ENCODE results near the gene PTCSC3. TPM values are rescaled to one million over a fixed set of nuclear protein-coding genes. Genes with fewer than 3 reads are reported as not detected.

PTCSC3 gene
- total RNA-seq, 1 experiment from 2014 or later = not detected

DNA sequence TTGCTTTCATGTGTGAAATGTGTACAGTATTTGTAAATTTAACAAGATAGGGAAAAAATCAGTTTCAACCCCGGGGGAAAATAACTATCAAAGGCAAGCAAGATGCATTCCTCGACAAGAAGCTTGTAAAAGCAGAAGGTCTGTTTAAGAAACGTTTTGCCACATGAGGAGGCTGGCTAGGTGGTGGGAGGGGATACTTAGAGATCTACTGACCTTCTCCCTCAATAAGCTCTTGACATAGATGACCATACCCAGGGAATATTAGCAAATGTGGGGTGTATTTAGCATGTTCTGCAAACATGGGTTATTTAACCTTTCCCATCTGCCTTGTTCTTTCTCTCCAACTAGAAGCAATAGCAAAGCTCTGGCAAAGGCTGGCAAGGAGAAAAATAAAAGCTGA is 4.9 kb downstream of the PTCSC3 start:
- no peaks in the 10 kb centered on the region for H3K27me3 ChIP-seq (replicated peaks; ENCODE audit: control insufficient read depth, insufficient read depth, low read length)
- H3K4me1 ChIP-seq = no peaks in the 10 kb centered on the region
- Mint-ChIP-seq H3K36me3 (ENCODE audit: insufficient read depth, unreplicated experiment) (no peaks in the 10 kb centered on the region), H3K9me3 (ENCODE audit: unreplicated experiment) (no peaks in the 10 kb centered on the region), H3K4me3 (ENCODE audit: unreplicated experiment) (no peak overlapping the region), H3K27ac (ENCODE audit: unreplicated experiment) (no peak overlapping the region), H3K4me1 (ENCODE audit: low read depth, unreplicated experiment) (no peaks in the 10 kb centered on the region), H3K27me3 (ENCODE audit: insufficient read depth, unreplicated experiment) (peaks cover 12% of the 10 kb centered on the region)
- ChIA-PET CTCF (interaction anchor here (1.1 kb wide), 1 partner anchor 95 kb away, joined by 4 read pairs; no protein-coding TSS in a partner anchor), POLR2A (no interaction called here)
- no peaks in the 10 kb centered on the region for H3K9me3 ChIP-seq
- H3K4me3 ChIP-seq (ENCODE audit: low read depth, low read length) = no peak overlapping the region
- DNase-seq = no peak
- no TSS peak for BruUV-seq (replicated peaks)
- H3K36me3 ChIP-seq (ENCODE audit: control insufficient read depth, insufficient read depth, low read length) = no peaks in the 10 kb centered on the region
- TF ChIP-seq, protein P1, sequence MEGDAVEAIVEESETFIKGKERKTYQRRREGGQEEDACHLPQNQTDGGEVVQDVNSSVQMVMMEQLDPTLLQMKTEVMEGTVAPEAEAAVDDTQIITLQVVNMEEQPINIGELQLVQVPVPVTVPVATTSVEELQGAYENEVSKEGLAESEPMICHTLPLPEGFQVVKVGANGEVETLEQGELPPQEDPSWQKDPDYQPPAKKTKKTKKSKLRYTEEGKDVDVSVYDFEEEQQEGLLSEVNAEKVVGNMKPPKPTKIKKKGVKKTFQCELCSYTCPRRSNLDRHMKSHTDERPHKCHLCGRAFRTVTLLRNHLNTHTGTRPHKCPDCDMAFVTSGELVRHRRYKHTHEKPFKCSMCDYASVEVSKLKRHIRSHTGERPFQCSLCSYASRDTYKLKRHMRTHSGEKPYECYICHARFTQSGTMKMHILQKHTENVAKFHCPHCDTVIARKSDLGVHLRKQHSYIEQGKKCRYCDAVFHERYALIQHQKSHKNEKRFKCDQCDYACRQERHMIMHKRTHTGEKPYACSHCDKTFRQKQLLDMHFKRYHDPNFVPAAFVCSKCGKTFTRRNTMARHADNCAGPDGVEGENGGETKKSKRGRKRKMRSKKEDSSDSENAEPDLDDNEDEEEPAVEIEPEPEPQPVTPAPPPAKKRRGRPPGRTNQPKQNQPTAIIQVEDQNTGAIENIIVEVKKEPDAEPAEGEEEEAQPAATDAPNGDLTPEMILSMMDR (IDR thresholded peaks at IDR 0.05; ENCODE audit: insufficient read depth in 1 of 2, low read depth in 1 of 2, low read length in 1 of 2, severe bottlenecking in 1 of 2, unreplicated experiment in 1 of 2) = no peak
- intact Hi-C loops (cut with micrococcal nuclease; ENCODE audit: unreplicated experiment) = no loop called here

DNA sequence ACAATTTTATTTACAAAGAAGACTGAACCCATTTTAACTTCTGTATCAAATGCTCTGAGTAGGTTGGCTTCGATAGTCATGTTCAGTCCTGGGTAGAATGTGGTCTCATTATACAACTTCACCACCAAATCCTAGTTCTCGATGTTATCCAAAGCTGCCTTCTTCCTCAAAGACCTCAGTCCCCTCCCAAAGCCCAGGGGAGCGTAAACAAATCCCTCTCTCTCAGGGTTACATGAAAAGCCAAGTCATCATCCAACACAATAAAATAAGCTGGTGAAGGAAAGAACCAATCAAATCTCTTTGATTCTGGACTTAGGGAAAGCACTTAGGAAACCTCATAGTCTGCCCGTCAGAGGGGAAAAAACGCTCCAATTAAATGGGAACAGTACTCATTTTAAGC is 9.1 kb downstream of the PTCSC3 start:
- CTCF ChIA-PET = no interaction called here
- Histone ChIP-seq H3K4me1 (no peaks in the 10 kb centered on the region), H3K9me3 (no peaks in the 10 kb centered on the region), H3K36me3 (ENCODE audit: control insufficient read depth, insufficient read depth, low read length) (no peaks in the 10 kb centered on the region), H3K27me3 (replicated peaks; ENCODE audit: control insufficient read depth, insufficient read depth, low read length) (no peaks in the 10 kb centered on the region), H3K4me3 (ENCODE audit: low read depth, low read length) (no peak overlapping the region)
- H3K27ac Mint-ChIP-seq (ENCODE audit: unreplicated experiment) = no peak overlapping the region
- TF ChIP-seq, protein P1 (IDR thresholded peaks at IDR 0.05; ENCODE audit: insufficient read depth in 1 of 2, low read depth in 1 of 2, low read length in 1 of 2, severe bottlenecking in 1 of 2, unreplicated experiment in 1 of 2) = no peak
- H3K4me1 Mint-ChIP-seq (ENCODE audit: low read depth, unreplicated experiment) = no peaks in the 10 kb centered on the region
- H3K9me3 Mint-ChIP-seq (ENCODE audit: unreplicated experiment) = no peaks in the 10 kb centered on the region
- peaks cover 12% of the 10 kb centered on the region for H3K27me3 Mint-ChIP-seq (ENCODE audit: insufficient read depth, unreplicated experiment)
- no TSS peak for BruUV-seq (replicated peaks)
- H3K4me3 Mint-ChIP-seq (ENCODE audit: unreplicated experiment) = no peak overlapping the region
- intact Hi-C loops (cut with micrococcal nuclease; ENCODE audit: unreplicated experiment) = no loop called here
- no peak for DNase-seq
- H3K36me3 Mint-ChIP-seq (ENCODE audit: insufficient read depth, unreplicated experiment) = no peaks in the 10 kb centered on the region
- POLR2A ChIA-PET = no interaction called here

DNA sequence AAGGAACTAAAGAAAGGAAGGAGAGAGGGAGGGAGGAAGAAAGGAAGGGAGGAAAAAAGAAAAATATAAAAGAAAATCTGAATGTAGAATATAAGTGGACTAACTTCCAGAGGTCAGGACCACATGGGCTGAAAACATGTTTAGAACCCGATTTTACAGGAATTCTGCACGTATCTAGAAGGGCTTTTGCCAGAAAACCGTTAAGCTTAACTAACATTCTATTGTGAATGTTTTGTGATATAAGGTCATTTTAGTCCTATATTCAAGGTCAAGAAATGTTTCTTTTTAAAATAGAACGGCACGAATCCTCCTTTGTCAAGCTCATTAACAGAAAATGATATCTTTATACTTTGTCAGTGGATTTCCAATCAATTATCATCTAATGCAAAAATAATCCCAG is 13.1 kb downstream of the PTCSC3 start:
- BruUV-seq (replicated peaks) = no TSS peak
- Histone ChIP-seq H3K9me3 (no peaks in the 10 kb centered on the region), H3K4me3 (ENCODE audit: low read depth, low read length) (no peak overlapping the region), H3K36me3 (ENCODE audit: control insufficient read depth, insufficient read depth, low read length) (no peaks in the 10 kb centered on the region), H3K27me3 (replicated peaks; ENCODE audit: control insufficient read depth, insufficient read depth, low read length) (no peaks in the 10 kb centered on the region), H3K4me1 (no peaks in the 10 kb centered on the region)
- intact Hi-C loops (cut with micrococcal nuclease; ENCODE audit: unreplicated experiment) = no loop called here
- TF ChIP-seq, protein P1 (IDR thresholded peaks at IDR 0.05; ENCODE audit: insufficient read depth in 1 of 2, low read depth in 1 of 2, low read length in 1 of 2, severe bottlenecking in 1 of 2, unreplicated experiment in 1 of 2) = no peak
- ChIA-PET POLR2A (no interaction called here), CTCF (interaction anchor here (1.0 kb wide), 1 partner anchor 94 kb away, joined by 3 read pairs; no protein-coding TSS in a partner anchor)
- Mint-ChIP-seq H3K4me1 (ENCODE audit: low read depth, unreplicated experiment) (no peaks in the 10 kb centered on the region), H3K36me3 (ENCODE audit: insufficient read depth, unreplicated experiment) (no peaks in the 10 kb centered on the region), H3K27ac (ENCODE audit: unreplicated experiment) (no peak overlapping the region), H3K27me3 (ENCODE audit: insufficient read depth, unreplicated experiment) (peaks cover 10% of the 10 kb centered on the region), H3K4me3 (ENCODE audit: unreplicated experiment) (no peak overlapping the region), H3K9me3 (ENCODE audit: unreplicated experiment) (no peaks in the 10 kb centered on the region)
- DNase-seq = no peak

All from Caco-2 (cell line).